CD4-positive, alpha-beta T cell (primary cell): ENCODE measurements around the gene FHIP1B. TPM values are rescaled to one million over a fixed set of nuclear protein-coding genes. Genes with fewer than 3 reads are reported as not detected.

Experiments used
- ATAC-seq: fragments of 200-7000 bp; cut with Tn5 transposase; one replicate; pipeline ENCODE4 v1.10.0; 2022; ENCODE audit warnings: mild to moderate bottlenecking; ENCODE audit not compliant: poor library complexity
- CTCF ChIA-PET: fragments of 350-600 bp; sonication (Branson Sonifier 250); formaldehyde crosslinking; loops from one replicate; lab custom pipeline; 2021; ENCODE audit warnings: antibody characterized with exemption, inconsistent platforms; lab: Charles Lee
- POLR2A ChIA-PET: fragments of 350-600 bp; sonication (Branson Sonifier 250); formaldehyde crosslinking; loops from one replicate; lab custom pipeline; 2021; ENCODE audit warnings: antibody characterized with exemption, inconsistent platforms; lab: Charles Lee
- DNase-seq, 14 experiments: peaks; one replicate each; pipeline ENCODE4 v3.0.0-alpha.2; 2013 to 2020; ENCODE audit warnings: mixed read lengths in 2 of 14
- H3K27ac ChIP-seq, 2 donors: one replicate each; pipeline versions ENCODE4 v1.5.1 to v1.7.0; 2013; ENCODE audit warnings: low read length in 2 of 2, low read depth in 1 of 2, mild to moderate bottlenecking in 1 of 2
- H3K27me3 ChIP-seq, 2 experiments: 1 replicate in 1 of 2; 2 replicates in 1 of 2; pipeline versions ENCODE4 v1.6.1 to v1.7.0; 2013; ENCODE audit warnings: low read length in 2 of 2, control low read depth in 1 of 2, mild to moderate bottlenecking in 1 of 2, moderate library complexity in 1 of 2; ENCODE audit not compliant: insufficient read depth in 2 of 2, control insufficient read depth in 1 of 2
- H3K36me3 ChIP-seq: one replicate; pipeline ENCODE4 v1.6.1; 2013; ENCODE audit warnings: low read length, control low read depth; ENCODE audit not compliant: insufficient read depth
- H3K4me1 ChIP-seq: one replicate; pipeline ENCODE4 v1.6.1; 2013; ENCODE audit warnings: low read length, control low read depth; ENCODE audit not compliant: insufficient read depth
- H3K4me3 ChIP-seq: one replicate; pipeline ENCODE4 v1.5.1; 2013; ENCODE audit warnings: mild to moderate bottlenecking, low read length, moderate library complexity
- H3K9me3 ChIP-seq, 2 experiments: 1 replicate in 1 of 2; 2 replicates in 1 of 2; pipeline versions ENCODE4 v1.6.1 to v1.7.0; 2013; ENCODE audit warnings: low read length in 2 of 2, mild to moderate bottlenecking in 2 of 2, control low read depth in 1 of 2, moderate library complexity in 1 of 2; ENCODE audit not compliant: control insufficient read depth in 1 of 2, insufficient read depth in 1 of 2
- H3K27ac Mint-ChIP-seq: one replicate; pipeline ENCODE4 v1.8.0; 2020; ENCODE audit warnings: mixed read lengths
- H3K27me3 Mint-ChIP-seq: one replicate; pipeline ENCODE4 v1.8.0; 2021; ENCODE audit warnings: mixed read lengths
- H3K36me3 Mint-ChIP-seq: one replicate; pipeline ENCODE4 v1.8.0; 2021; ENCODE audit warnings: low read depth, mixed read lengths
- H3K4me1 Mint-ChIP-seq: one replicate; pipeline ENCODE4 v1.8.0; 2021; ENCODE audit warnings: low read depth, mixed read lengths
- H3K4me3 Mint-ChIP-seq: one replicate; pipeline ENCODE4 v1.8.0; 2020; ENCODE audit warnings: mild to moderate bottlenecking, mixed read lengths
- H3K9me3 Mint-ChIP-seq: one replicate; pipeline ENCODE4 v1.8.0; 2020; ENCODE audit warnings: mixed read lengths
- intact Hi-C, 2 experiments: fragments of 100-400 bp; cut with DNase I in 1 of 2; cut with micrococcal nuclease in 1 of 2; formaldehyde crosslinking; loops; one replicate each; pipeline versions ENCODE4 v1.15.1 to v1.9.0; 2023 to 2025; cut with DNase I, micrococcal nuclease
- total RNA-seq, 174 experiments: library from RNA in 2 of 174; stranded (reverse) in 2 of 174; gene quantifications; one replicate each; pipeline ENCODE4 v1.2.3 and lab custom pipeline; 2021 to 2026
- TF ChIP-seq, protein P1 (sequence below): fragments of 200-600 bp; IDR thresholded peaks from one replicate; pipeline ENCODE4 v1.8.0; 2022; ENCODE audit warnings: antibody characterized with exemption, mild to moderate bottlenecking

The FHIP1B gene
- total RNA-seq, 2 experiments from 2014 or later, result 26.7 to 27.7 TPM

DNA sequence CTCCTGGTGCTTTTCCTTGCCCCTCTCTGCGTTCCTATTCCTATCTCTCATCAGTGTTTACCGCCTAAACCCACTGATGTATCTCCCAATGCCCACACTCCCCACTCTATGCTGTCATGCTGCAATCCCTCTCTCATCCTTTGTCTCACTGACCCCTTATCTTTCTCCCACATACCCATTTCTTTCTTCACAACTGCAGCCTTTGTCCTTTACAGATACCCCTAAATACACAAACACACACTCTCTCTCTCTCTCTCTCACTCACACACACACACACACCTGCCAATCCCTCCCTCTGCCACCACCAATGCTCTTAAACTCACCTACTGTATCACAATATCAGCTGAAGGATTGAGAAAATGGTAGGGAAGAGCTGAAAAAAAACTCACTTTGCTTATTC is 59.0 kb downstream of the FHIP1B start:
- ATAC-seq, result no peak
- POLR2A ChIA-PET, result no interaction called here
- intact Hi-C loops, result no loop called here

DNA sequence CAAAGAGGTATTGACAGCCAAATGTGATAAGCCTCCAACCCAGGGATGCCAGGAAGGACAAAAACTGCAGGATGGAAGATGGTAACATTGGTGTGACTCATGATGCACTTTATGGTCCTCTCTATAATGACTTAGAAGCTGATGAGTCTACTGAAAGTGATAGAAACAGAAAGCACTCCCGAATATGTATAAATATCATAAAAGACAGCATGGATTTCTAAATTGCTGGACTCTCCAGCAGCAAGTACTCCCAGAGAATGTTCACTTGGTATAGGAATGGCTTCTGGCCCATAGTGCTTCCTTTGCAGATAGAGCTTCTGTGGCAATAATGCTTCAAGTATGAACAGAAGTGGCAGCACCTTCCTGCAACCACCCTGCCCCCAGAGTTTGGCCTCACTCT is 64.2 kb downstream of the FHIP1B start, which contains the start of gene OR52B2:
TSS of gene OR52B2 (minus strand) at position 101 of the 400 bp plus-strand sequence. CDS start at position 101, 0 bp downstream.
- H3K27me3 Mint-ChIP-seq, result peaks cover 31% of the 10 kb centered on the region
- ATAC-seq, result no peak

More for the DNA sequence above, 59.0 kb downstream of the FHIP1B start:
- Mint-ChIP-seq H3K4me3 (no peak overlapping the region), H3K27me3 (peaks cover 9% of the 10 kb centered on the region), H3K36me3 (no peaks in the 10 kb centered on the region), H3K4me1 (no peaks in the 10 kb centered on the region), H3K9me3 (no peaks in the 10 kb centered on the region), H3K27ac (no peak overlapping the region)
- Histone ChIP-seq H3K4me1 (no peaks in the 10 kb centered on the region), H3K4me3 (no peak overlapping the region), H3K27ac (no peak overlapping the region), H3K9me3 (no peaks in the 10 kb centered on the region), H3K36me3 (no peaks in the 10 kb centered on the region), H3K27me3 (peaks cover 0 to 3% of the 10 kb centered on the region in 2 experiments)
- TF ChIP-seq, protein P1, sequence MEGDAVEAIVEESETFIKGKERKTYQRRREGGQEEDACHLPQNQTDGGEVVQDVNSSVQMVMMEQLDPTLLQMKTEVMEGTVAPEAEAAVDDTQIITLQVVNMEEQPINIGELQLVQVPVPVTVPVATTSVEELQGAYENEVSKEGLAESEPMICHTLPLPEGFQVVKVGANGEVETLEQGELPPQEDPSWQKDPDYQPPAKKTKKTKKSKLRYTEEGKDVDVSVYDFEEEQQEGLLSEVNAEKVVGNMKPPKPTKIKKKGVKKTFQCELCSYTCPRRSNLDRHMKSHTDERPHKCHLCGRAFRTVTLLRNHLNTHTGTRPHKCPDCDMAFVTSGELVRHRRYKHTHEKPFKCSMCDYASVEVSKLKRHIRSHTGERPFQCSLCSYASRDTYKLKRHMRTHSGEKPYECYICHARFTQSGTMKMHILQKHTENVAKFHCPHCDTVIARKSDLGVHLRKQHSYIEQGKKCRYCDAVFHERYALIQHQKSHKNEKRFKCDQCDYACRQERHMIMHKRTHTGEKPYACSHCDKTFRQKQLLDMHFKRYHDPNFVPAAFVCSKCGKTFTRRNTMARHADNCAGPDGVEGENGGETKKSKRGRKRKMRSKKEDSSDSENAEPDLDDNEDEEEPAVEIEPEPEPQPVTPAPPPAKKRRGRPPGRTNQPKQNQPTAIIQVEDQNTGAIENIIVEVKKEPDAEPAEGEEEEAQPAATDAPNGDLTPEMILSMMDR, result no peak
- CTCF ChIA-PET, result no interaction called here
- DNase-seq, result no peak

More for the DNA sequence above, 64.2 kb downstream of the FHIP1B start, which contains the start of gene OR52B2:
- H3K9me3 Mint-ChIP-seq, result peaks cover 4% of the 10 kb centered on the region
- Histone ChIP-seq H3K4me1 (no peaks in the 10 kb centered on the region), H3K4me3 (no peak within 1 kb of the TSS), H3K36me3 (no peaks in the 10 kb centered on the region), H3K27ac (no peak within 1 kb of the TSS), H3K9me3 (no peaks in the 10 kb centered on the region), H3K27me3 (peaks cover 0 to 6% of the 10 kb centered on the region in 2 experiments)
- no peak within 1 kb of the TSS for H3K4me3 Mint-ChIP-seq
- POLR2A ChIA-PET, result no interaction called here
- no peak within 1 kb of the TSS for H3K27ac Mint-ChIP-seq
- intact Hi-C loops, result no loop called here
- TF ChIP-seq, protein P1, result no peak
- no peaks in the 10 kb centered on the region for H3K4me1 Mint-ChIP-seq
- CTCF ChIA-PET, result no interaction called here
- DNase-seq, result no peak
- H3K36me3 Mint-ChIP-seq, result no peaks in the 10 kb centered on the region

Other genes starting within 250 kb of the FHIP1B start
- not detected for gene OR52L1, start 247.7 kb downstream of the FHIP1B start, total RNA-seq
- not detected for gene OR56A4, start 227.7 kb downstream of the FHIP1B start, total RNA-seq
- gene OR56A1, start 203.9 kb downstream of the FHIP1B start, total RNA-seq, result not detected
- not detected for gene OR56B4, start 127.0 kb downstream of the FHIP1B start, total RNA-seq
- not detected for gene OR52B2, start 64.3 kb downstream of the FHIP1B start, total RNA-seq
- gene OR52W1, start 35.4 kb downstream of the FHIP1B start, total RNA-seq, result not detected
- gene C11orf42, start 29.1 kb downstream of the FHIP1B start, total RNA-seq, result not detected
- under 1 TPM in 1 of 2 experiments, not detected in 1; 0.16 TPM for gene CNGA4, start 4.5 kb upstream of the FHIP1B start, total RNA-seq
- not detected for gene CCKBR, start 25.2 kb upstream of the FHIP1B start, total RNA-seq
- gene CAVIN3, start 85.9 kb upstream of the FHIP1B start, total RNA-seq, result under 1 TPM in 1 of 2 experiments, not detected in 1; 0.27 TPM
- gene SMPD1, start 155.8 kb upstream of the FHIP1B start, total RNA-seq, result 10 to 100 TPM; 70.9 to 75.0 TPM
- 100 to 1,000 TPM; 182 to 184 TPM for gene APBB1, start 184.5 kb upstream of the FHIP1B start, total RNA-seq
- under 1 TPM; 0.52 to 0.87 TPM for gene HPX, start 206.4 kb upstream of the FHIP1B start, total RNA-seq
- 10 to 100 TPM; 16.4 to 16.6 TPM for gene TRIM3, start 239.3 kb upstream of the FHIP1B start, total RNA-seq
- gene ARFIP2, start 246.7 kb upstream of the FHIP1B start, total RNA-seq, result 10 to 100 TPM; 78.1 to 80.5 TPM
- gene TIMM10B, start 246.9 kb upstream of the FHIP1B start, total RNA-seq, result 10 to 100 TPM; 68.5 to 68.6 TPM